SK-MEL-5 (cell line): ENCODE results near the gene LAPTM4A. TPM values are rescaled to one million over a fixed set of nuclear protein-coding genes. Genes with fewer than 3 reads are reported as not detected.
A peak's percentile ranks its signal among the peaks of the same experiment; 100 is the strongest.
"Not testable (repeated sequence)": the region's sequence is repeated elsewhere in the genome, so short reads cannot be mapped to it uniquely, and the experiment has no call there.

Experiments
- DNase-seq: peaks from one replicate; pipeline ENCODE4 v3.0.0-alpha.2; 2016; ENCODE audit warnings: low read depth, low spot score
- in situ Hi-C: cut with HindIII; loops from 2 replicates; pipeline ENCODE4 v1.10.0; 2016; ENCODE audit warnings: low sequenced_read_pairs, high pct_unique_total_duplicates, low pct_unique_long_range_greater_than_20kb
- total RNA-seq: library from RNA; depleted of rRNA; stranded (reverse); fragments of >200 nt; shearing (Covaris generic); gene quantifications from 2 replicates; pipeline ENCODE4 v1.2.3, GENCODE V29; 2014

The LAPTM4A gene
- total RNA-seq, 1 experiment from 2014 or later = 105 TPM

GRCh38 chr2:20080839-20081415, 29.5 kb upstream of the LAPTM4A start:
- DNase-seq = no peak
- in situ Hi-C loops = no loop called here

DNA sequence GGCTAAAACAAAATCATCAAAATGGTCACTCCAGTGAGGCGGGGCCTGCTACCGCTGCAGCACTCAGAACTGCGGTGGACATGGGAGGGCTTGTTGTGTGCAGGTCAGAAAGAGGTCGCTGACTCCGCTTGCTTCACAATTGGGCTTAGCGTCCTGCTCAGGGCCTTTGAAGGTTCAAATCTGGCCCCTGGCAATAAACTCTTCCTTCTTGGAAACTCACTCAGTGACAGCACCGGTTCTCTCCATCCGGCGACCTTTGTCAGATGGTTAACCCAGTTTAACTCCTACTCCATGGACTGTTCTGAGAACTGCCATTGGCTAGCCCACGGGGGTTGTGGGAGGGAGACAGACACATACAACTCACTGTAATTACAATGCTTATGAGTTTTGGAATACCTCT, 29.0 kb upstream of the LAPTM4A start:
- no peak for DNase-seq
- in situ Hi-C loops = no loop called here

- no peak for DNase-seq
Measured at GRCh38 chr2:20079546-20080115, 28.2 kb upstream of the LAPTM4A start.

DNA sequence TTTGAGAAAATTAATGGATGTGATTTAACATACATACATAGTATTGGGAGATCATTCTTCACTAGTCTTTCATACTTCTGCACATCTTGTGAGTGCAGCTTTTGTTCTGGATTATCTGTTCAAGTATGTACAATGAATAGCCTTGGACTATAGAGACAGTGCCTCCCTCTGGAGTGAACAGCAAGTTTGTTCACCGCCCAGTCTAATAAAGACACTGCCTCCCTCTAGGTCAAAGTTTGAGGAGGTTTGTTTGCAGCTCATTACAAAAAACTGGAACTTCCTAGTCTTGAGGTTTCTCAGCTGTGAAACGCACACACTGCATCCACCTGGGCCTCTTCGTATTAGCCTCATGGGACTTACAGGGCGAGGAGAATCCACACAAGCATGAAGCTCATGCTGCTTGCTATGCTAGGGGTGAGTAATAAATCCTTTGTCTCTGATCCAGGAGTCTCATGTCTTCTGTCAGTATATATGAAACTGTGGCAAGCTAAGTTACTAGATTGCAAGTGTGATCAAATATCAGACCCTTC, 26.0 kb upstream of the LAPTM4A start:
- no peak for DNase-seq
- in situ Hi-C loops = no loop called here

More at GRCh38 chr2:20079546-20080115, 28.2 kb upstream of the LAPTM4A start:
- in situ Hi-C loops = no loop called here

DNA sequence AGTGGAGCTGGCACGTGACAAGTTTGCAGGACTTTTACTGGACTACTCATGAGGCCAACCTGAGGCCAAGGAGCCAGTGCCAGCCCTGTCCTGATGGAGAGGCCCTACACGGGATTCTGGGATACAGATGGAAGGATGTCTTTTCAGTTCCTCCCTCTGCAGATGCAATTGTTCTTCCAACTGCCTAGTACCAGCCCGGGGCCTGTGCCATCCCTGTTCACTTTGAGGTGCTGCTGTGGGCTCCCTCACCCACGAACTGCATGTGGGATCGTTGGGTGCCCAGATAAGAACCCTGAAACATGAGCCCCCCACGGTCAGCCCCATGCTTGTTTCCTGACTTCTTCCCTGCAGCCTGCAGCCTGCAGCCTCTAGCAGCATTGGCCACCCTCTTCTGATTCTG, 25.3 kb upstream of the LAPTM4A start:
- no peak for DNase-seq

DNA sequence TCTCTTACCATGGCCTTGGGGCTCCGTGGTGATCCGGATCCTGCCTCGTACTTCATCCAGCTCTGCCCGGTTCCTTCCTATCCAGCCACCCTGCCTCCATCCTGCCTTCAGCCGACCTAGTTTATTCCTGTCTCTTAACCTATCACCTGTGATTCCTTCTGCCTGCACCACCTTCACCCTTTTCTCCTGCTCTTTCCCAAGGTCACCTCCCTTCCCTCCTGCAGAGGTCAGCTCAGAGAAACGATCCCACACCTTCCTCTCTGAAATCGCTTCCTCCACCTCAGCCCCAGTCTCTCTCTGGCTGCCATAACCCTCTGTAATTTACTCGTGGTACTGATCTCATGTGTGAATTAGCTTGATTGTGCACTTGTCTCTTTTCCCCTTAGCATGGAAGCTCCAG, 23.5 kb upstream of the LAPTM4A start:
- DNase-seq = no peak
- in situ Hi-C loops = no loop called here

More for the DNA sequence above, 25.3 kb upstream of the LAPTM4A start:
- in situ Hi-C loops = no loop called here

DNA sequence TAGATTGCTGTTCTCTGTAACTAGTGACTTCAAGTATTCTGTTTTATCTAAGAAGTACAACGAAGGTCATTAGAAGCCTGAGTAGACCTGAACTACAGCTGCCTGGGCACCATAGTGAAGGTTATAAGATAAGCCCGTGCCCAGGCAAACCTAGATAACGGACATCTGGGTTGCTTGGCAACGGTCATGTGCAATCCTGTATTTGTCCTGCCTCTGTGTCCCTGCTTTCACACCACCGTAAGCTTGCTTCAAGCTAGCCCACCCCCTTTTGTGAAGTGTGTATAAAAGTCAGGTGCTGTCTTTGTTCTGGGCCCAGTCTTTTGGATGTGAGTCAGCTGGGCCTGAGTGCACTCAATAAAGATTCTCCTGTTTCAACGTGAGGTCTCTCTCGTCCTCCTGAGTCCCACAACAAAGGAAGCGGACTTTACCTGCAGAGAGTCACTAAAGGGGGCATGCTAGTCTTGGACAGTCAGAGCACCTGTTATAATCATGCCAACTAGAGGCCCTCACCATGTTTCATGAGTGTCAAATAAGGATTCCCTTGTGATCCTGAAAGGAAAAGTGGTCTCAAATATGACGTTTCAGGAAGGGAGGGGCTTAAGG, 22.7 kb upstream of the LAPTM4A start:
- in situ Hi-C loops, DNase-seq: not testable (repeated sequence)

DNA sequence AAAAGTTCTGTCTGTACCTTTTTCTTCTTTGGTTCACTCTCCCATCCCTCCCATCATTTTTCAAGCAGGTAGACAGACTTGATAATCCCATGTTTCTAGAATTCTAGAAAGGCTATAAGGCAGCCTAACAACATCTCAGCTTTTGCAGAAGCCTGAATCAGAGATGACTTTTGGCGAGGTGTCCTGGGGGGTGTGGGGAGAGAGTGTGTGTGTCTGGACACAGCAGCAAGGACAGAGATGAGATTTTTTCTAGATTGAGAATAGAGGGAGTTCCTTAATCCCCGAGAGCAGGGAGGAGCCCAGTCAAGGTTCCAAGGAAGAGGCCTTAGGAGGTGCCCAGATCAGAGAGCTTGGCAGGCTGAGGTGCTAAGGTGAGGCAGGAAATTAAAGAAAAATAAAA, 22.0 kb upstream of the LAPTM4A start:
- in situ Hi-C loops = no loop called here
- no peak for DNase-seq

GRCh38 chr2:20072436-20073158, 21.2 kb upstream of the LAPTM4A start:
- no peak for DNase-seq
- in situ Hi-C loops = no loop called here

- in situ Hi-C loops = no loop called here
Measured at GRCh38 chr2:20071397-20072383, 20.3 kb upstream of the LAPTM4A start.

GRCh38 chr2:20069756-20070155, 18.3 kb upstream of the LAPTM4A start:
- DNase-seq = no peak
- in situ Hi-C loops = no loop called here

More at GRCh38 chr2:20071397-20072383, 20.3 kb upstream of the LAPTM4A start:
- DNase-seq = peak; percentile 72

DNA sequence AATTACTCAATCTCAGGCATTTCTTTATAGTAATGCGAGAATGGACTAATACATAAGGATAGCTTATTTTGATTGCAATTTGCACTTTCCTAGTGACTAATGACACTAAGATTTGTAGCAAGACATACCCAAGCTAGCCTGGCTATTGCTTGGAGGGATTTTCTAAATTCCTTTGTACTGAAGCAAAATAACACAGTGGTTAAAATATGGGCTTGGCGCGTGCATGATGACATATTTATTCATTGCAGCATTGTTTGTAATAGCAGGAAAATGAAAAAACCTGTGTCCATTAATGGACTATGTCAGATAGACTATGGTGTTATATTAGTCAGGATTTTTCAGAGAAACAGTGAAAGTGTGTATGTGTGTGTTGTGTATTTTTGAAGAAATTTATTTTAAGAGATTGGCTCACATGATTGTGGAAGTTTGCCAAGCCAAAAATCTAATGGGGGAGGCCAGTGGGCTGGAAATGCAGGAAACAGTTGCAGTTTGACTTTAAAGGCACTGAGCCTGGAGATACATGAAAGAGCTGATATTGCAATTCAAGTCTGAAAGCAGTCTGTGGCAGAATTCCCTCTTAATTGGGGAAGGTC, 16.7 kb upstream of the LAPTM4A start:
- in situ Hi-C loops = no loop called here
- no peak for DNase-seq

DNA sequence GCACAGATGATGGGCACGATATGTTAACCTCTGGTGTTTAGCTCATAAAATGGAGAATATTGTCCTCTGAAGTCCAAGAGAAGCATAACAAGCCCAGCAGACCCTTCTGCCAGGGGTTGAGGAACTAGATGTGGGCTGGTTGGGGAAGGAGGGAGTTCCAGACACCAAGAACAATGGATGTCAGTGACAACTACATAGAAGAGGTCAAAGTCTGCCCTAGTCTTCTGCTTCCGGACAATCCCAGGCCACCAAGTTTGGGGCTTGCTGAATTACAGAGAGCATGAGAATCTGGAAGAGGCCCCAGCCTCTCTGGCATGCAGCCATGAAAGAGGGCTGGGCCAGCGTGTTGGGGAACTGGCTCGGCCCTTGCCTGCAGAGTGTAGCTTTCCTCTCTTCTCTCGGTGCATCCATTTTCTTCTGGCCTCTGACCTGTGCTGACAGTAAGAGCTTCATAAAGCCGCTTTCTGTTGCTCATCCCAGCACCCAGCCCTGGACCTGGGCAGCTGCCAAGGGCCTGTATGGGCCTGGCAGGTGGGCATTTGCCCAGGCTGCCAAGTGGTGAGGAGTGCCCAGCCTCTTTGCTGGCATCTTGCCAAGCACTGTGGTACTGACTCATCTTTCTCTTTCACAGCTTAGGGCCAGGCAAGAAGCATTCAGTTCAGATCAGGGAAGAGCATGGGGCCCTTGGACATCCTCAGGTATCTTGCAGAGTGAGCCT, 14.6 kb upstream of the LAPTM4A start:
- peak; percentile 56 for DNase-seq

DNA sequence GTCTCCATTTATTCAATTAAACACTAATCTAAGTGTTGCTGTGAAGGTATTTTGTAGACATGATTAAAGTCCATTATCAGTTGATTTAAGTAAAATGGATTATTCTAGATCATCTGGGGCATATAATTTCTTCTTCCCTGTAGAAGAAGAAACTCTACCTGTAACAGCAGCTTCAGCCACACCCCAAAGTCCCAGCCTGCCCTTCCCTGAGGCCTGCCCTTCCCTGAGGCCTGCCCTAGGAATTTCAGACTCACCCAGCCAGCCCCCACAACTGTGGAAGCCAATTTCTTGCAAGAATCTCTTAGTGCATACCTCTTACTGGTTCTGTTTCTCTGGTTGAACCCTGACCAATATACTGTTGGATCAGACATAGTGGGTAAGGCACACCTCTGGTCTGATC, 13.4 kb upstream of the LAPTM4A start:
- DNase-seq = no peak
- in situ Hi-C loops = no loop called here

More for the DNA sequence above, 14.6 kb upstream of the LAPTM4A start:
- in situ Hi-C loops = no loop called here

DNA sequence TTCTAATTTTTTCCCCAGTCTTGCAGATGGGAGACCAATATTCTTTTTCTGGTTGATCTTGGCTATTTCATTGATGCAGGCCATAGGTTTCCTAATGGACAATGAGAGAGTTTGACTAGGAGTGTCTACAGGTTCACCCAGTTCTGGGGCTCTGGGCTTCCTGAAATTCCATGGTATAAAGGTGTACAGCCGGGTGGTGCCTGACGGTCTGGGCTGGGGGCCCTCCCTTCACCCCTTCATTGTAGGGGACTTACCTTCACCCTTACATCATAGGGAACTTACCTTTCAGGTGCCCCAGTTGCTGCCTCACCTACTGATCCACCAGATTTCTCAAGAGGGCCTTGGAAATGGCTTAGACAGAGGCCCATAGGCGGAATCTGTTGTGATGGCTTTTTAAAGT, 13.0 kb upstream of the LAPTM4A start:
- no peak for DNase-seq
- in situ Hi-C loops = no loop called here
